GM21447 (cell line): ENCODE results near the gene PREP.
"Not testable (repeated sequence)": the region's sequence is repeated elsewhere in the genome, so short reads cannot be mapped to it uniquely, and the experiment has no call there.

Source experiments
- ATAC-seq: cut with Tn5 transposase; IDR thresholded peaks from one replicate; pipeline ENCODE4 v1.9.1; 2021; ENCODE audit not compliant: unreplicated experiment

The PREP gene

DNA sequence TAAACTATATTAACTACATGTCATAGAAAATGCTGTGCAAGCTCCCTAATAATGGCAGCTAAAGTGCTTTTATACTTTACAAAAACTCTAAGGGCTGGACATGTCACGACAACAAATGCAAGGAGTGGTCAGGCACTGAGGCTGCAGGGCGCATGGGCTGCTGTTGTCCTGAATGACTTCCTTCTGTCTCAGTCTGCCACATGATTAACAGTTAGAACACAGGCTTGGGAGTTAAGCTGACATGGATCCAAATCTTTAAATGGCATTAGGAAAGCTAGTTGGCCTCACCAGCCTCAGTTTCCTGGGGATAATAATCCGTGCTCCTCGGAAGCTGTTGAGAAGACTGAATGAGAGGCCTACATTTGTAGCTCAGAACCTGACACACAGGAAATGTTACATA, 57.4 kb downstream of the PREP start:
- ATAC-seq, result no peak

DNA sequence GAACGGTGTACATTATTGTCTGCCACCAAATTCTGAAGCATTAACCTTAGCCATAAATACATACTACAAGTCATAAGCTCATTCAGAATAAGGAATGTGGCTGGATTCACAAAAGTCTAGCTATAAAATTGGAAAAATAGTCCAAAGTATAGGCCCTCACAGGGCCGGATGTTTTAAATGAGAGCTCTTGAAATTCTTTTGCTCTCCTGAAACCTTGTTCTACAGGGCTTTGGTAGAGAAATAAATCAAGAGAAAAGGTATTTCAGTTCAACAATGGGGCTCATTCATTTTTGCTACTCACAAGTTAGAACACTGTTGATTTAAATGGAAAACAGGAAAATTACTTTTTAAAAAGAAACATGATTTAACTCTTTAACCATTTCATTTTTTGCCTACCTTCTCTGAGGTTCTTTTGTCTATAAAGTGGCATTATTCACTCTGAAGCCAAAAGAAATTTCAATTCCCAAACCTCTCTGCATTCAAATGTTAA, 58.0 kb downstream of the PREP start:
- ATAC-seq, result no peak

DNA sequence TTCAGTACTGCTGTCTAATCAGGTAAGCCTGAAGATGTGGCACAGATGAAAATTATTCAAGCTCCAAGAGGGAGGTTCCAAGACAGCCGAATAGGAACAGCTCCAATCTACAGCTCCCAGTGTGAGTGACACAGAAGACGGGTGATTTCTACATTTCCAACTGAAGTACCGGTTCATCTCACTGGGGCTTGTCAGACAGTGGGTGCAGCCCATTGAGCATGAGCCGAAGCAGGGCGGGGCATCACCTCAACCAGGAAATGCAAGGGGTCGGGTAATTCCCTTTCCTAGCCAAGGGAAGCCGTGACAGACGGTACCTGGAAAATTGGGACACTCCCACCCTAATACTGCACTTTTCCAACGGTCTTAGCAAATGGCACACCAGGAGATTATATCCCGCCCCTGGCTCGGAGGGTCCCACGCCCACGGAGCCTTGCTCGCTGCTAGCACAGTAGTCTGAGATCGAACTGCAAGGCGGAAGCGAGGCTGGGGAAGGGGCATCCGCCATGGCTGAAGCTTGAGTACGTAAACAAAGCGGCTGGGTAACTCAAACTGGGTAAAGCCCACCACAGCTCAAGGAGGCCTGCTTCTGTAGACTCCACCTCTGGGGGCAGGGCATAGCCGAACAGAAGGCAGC, 64.4 kb downstream of the PREP start:
- not testable (repeated sequence) for ATAC-seq

DNA sequence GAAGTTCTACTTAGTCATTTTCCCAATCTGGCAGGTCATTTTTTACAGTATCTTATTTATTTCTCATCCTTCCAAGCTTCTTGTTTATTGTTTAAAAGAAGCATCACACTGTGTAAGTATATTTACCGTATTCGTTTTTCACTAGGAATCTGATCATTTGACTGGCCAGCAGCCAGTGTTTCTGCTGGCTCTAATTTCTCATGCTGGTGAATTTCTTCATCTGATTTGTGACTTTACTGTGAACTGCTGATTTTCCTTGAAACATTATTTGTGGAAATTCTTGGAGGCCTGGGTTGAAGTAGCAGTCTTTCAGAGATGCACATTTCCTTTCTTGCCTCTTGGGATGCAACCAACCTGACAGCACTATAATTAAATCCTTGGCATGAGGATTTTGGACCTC, 65.9 kb downstream of the PREP start:
- ATAC-seq, result no peak

DNA sequence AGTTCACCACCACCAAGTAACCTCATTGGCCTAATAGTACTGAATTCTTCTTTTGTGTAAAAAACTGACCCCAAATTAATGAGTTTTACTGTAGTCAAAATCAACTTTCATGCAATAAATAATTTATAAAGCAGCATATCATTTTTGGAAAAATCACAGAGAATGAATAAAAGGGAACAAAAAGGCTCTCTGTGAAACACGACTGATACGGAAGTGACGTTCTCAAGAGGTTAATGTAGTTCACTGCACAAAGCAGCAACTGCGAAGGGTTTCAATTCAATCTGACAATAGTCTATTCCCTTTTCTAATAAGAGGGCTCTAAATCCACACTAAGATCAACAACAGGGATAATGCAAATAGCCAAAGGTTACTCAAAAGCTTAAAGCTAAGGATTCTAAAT, 70.3 kb downstream of the PREP start:
- ATAC-seq, result no peak

DNA sequence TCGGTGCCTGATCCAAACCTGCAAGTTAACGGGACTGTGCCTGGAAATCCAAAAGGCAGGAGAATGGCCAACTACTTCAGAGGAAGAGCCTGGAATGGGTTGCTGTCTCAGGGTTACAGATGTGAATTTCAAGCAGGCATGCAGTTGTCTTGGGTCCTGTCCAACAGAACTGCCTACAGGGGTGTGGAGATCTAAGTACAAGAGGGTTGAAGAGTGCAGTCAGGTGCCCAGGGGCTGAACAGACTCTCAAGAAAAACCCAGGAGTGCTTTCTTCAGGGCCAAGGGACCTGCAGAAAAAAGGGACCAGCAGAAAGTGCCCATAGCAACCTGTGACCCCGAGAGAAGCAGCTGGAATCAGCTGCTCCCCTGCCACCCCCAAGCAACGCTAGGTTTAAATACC, 71.0 kb downstream of the PREP start:
- ATAC-seq, result no peak

DNA sequence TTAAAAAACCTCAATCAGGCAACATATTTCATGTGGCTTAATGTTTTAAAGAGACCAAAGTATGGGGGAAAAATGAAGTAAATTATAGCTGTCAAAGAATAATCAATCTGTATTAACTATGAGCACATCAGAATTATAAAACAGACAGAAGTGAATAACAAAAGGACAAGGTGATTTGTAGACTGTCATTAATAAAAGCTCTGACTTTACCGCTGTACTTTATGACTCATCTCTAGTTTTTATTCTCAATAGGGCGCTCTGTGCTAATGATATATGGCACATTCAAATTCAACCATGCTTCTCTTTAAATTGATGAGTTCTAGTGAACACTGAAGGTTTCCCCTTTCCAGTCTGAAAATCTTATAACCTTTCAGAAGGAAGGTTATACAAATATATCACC, 72.0 kb downstream of the PREP start:
- no peak for ATAC-seq

DNA sequence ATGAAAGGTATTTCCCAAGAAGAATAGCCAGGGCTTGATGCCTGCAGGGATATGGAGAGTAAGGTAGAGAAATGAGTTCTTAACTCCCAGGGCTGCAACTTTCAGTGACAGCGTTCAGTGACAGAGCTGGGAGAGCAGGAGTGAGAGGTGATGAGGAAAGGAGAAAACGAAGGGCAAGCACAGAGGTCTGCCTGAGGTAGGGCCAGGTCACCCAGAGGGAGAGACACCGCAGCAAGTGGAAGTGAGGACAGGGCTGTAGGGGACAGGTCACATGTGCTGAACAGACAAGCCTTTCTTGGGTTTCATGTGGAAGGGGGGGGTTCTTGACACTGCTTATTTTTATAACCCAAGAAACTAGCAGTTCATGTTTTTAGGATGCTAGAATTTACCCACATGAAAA, 72.5 kb downstream of the PREP start:
- ATAC-seq, result no peak

DNA sequence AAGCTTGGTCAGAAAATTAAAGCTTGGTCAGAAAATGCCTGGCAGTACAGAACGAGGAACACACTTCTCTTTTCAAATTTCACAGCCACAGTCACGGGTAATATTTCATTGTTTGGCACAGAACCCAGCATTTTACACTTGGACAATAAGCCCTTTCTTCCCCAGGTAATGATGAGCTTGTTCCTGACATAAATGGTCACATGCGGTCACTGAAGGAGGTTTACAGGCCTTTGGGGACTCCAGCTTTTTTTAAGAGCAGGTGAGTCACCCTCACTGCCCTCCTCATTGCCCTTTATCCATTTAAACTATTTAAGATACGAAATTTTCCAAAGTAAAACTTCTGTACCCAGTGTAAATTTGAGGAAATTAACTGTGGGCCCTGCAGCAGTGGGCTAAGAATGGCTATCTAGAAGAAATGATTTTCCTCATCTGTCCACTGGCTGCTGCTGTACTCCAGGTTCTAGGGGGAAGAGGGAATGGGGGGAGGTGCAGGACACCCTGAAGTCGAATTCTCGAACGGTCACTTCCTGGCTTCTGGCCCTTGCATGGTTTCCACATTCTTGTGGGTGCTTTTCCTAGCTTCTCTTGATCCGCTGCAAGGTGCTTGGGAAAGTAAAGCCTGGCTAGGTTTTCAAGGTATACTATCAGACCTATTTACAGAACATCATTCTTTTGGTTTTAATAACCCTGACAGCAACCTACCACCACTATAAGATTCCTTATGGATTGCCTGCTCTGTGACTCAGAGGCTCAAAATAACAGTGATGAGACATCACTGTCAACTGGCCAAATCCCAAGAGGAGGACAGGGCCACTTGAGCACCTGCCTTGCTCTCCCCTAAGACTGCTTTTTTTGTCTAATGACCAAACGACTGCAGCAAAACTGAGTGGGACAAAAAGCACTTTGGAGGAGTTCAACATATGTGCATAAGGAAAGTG, 75.8 kb downstream of the PREP start:
- ATAC-seq, result no peak

DNA sequence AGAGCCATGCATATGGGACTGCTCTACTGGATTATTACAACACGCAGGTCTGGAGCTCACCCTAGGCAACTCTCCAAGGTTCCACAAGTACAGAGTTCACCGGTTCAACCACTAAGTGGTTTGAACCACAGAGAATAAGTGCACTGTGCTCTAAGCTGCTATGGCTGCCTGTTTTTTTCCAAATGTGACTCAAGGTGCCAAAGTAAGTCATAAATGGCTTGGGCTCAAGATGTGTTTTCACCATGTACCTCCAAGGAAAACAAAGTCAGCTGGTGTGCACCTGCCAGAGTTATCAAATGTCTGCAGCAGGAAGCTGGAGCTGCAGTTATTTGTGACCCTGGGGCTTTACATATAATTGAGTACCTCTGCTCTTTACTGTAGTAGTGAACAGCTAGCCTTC, 76.7 kb downstream of the PREP start:
- no peak for ATAC-seq

DNA sequence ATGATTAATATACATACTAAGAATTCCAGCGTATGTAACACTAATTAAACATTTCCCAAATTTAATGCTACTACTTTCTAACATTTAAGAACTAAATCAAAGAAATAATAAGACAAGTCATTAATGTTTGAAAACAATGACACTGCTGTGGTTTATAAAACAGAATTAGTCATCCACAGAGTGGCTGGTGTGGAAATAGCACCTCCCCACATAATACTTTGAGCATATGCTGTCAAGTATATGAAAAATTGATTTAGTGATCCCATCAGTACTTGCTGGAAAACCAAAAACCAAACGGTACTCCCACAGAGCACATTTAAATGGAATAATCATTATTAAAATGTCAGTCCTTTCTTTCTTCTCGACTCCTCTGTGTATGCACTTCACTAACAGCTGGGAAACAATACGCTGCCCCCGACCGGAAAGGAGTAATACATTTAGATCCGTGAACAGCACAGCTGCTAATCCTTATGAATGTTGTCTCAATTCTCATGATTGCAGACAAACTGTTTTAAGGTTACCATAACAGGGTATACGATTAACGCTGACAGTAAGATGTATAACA, 78.4 kb downstream of the PREP start:
- no peak for ATAC-seq

DNA sequence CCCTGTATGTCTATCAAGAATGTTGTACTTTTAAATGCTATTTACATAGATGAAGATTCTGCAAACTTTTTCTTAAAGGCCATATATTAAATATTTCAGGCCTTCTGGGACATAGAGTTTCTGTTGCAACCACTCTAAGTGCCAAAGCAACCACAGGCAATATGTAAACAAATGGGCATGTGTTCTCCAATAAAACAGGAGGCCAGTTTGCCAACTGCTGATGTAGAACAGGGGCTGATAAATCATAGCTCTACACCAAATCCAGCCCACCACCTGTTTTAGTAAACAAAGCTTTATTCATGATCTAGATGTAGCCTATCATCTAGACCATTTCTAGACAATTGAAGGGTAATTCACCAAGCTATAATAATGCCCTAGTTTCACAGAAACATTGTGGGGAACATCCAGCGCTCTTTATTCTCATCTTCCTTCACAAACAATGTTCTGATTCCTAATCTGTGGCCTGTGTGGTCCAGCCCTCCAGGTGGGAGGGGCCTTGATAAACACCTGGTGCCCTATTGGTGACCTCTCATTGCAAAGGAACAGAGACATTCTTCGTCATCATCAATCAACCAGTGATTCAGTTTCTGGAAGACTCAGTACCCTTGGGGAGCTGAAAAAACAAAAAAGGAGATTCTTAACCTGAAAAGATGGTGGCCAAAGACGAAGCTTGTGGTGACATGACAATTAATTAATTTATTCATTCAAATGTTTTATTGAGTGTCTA, 80.2 kb downstream of the PREP start:
- no peak for ATAC-seq

DNA sequence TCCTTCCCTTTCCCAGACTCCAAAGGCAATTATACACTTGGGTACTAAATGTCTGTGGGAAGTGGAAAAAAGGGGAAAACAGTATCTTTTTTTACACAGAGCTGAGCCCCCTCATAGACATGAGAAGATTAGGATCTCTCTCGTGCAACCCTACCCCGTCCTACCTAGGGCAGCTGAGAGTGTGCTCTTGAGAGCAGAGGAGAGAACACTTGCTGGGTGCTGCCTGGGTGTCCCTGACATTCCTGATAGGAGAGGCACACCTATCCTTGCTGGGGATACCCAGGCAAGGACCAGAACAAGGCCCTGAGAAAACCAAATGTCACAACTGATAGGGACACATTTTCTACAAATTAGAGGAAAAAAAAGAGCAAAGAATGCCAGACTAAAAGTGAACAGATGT, 81.2 kb downstream of the PREP start:
- ATAC-seq, result no peak

DNA sequence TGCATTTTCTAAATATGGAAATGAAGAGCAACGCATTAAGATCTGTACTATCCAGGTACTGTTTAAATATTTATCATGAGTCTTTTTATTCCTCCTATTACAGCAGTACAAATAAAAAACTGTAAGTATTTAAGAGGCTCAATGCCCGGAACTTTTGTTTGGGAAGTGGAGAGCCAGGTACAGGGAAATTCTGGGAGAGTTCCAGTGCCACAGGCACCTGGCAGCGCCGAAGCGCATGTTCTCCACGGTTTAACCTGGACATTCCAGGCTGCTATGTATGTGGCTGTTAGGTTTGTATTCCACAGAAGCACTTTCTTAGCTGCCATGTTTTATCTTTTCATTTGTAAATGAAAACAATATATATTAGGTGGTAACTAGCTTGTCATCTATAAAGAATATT, 81.7 kb downstream of the PREP start:
- no peak for ATAC-seq

DNA sequence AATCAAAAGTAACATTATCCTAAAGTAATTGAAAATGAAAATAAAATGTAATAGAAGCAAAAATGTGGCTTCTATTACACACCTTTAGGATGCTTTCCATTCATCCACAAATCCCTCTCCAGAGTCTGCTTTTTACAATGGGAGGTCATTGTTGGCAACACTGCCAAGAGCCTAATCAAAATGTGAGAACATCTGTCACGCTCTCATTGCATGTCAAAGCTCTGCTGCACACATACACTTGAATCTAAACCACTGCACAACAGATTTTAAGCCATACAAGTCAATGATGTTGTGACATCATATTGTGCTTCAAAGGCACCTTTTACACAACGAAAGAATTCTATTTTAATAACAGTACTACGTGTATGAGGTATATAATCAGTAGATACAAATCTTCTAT, 82.1 kb downstream of the PREP start:
- ATAC-seq, result no peak

DNA sequence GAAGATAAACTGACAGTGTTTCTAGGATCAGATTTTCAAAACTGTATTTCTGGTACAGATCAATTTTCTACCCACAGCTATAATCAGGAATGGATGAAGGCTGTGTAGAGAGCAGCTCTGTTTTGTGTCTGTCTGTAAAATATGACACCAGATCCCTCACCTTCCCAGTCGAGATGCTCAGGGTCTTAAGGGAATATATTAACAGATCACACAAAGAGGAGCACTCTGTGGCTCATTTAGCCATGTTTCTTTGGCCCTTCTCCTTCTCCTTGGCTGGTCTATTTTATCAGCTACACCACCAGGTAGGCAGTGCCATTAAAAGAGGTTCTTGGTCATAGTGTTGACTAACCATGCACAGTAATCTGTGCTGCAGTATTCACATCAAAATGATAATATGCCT, 82.6 kb downstream of the PREP start:
- no peak for ATAC-seq

DNA sequence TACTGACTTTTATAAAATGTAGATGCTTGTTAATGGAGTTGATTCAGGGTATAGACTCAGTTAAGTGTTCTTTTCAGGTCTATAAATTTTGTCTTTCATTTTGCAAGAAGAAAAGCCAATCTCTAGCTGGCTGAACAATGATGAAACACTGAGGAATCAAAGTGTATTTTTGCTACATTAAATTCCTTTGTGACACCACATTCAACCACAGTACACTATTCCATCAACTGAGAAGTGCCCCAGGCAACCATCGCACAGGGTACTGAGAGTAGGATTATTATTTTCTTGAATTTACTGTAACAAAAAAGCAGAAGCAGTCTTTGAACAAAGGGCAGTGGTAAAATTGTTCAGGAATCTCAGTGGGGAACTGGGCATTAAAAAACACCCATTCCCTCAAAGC, 83.6 kb downstream of the PREP start:
- ATAC-seq, result no peak

DNA sequence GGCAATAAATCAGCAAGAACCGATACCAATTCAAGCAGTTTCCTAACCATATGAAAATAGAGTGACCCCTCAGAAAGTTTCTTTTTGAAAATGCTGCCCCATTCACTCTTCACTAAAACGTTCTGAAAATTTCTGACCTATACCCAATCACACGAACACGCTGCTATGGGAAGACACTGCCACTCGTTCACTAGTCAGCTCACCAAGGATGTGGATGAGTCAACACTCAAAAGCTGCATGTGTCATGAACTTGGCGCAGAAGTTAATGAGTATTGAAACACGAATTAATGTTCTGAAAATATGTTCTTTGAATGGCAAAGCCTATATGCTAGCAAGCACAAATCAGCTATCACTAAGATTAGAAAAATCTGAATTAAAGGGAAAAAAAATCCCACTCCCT, 84.2 kb downstream of the PREP start:
- ATAC-seq, result no peak

DNA sequence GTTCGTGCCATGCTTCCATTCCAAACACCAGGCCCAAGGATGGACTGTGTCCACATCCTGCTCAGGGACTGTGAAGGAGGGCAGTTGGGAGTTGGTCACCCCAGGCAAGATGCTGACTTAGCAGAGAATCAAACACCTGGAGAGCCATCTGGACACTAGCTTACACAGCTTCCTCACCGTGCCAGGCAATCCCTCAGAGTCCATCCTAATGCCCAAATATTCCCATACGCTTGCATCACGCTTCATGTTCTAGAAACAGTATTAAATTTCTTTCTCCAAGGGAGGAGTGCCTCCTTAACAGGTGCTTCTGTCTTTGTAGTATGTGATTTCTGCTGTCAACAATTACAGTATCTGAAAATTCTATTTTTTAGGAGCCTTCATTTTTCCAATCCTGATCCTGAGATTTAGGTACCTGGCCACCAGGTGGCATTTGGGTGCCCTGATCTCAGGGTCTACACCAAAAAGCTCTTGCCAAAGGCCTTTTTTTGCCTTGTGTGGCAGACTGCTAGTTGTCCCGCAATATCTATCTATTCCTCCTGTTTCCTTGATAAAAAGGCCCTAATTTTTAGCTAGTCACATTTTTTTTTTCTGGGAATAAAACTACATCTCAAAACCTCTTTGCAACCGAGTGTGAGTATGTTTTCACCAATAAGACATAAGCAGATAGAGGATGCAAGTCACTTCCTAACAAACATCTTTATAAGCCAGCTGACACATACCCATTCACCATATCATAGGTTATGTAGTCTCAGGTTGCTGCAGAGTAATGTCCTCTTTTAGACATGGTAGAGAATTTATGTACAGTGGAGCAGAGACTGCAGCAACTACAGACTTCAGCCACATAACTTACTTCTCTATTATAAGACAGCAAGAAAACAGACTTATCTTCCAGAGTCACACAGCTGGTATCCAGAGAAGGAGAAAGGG, 85.0 kb downstream of the PREP start:
- ATAC-seq, result no peak

DNA sequence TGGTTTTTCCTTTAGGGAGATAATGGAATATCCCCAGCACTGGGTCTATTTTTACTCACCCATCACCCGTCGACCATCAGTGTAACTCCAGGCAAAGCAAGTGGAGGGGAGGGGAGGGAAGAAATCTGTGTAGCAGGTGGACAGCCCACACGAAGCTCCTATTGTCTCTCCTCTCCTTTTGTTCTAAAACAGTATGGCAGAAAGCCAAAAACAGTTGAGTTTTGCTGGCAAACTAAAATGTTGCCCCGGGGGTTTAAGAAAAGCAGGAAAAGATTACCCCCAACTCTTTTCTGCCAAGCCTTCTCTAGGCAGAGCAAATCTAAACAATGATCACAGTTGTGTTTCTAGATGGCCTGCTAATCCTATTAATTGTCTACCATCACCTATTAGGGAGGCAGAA, 89.7 kb downstream of the PREP start:
- ATAC-seq, result no peak
